Neutrophil (primary cell): ENCODE measurements around the gene NTPCR.
"Not testable (repeated sequence)": the region's sequence is repeated elsewhere in the genome, so short reads cannot be mapped to it uniquely, and the experiment has no call there.

Experiments used
- H3K27ac ChIP-seq: fragments of 200-600 bp; sonication (generic); 2 replicates; pipeline ENCODE4 v1.5.1; 2016; ENCODE audit warnings: mild to moderate bottlenecking, moderate library complexity
- H3K27me3 ChIP-seq: fragments of 200-600 bp; sonication (generic); 2 replicates; pipeline ENCODE4 v1.6.0; 2016; ENCODE audit warnings: mild to moderate bottlenecking
- H3K36me3 ChIP-seq: fragments of 200-600 bp; sonication (generic); 2 replicates; pipeline ENCODE4 v1.5.1; 2017
- H3K4me1 ChIP-seq, 2 experiments: fragments of 200-600 bp in 1 of 2; sonication (generic) in 1 of 2; 1 replicate in 1 of 2; 2 replicates in 1 of 2; pipeline versions ENCODE4 v1.5.1 to v1.6.1; 2013 to 2016; ENCODE audit warnings: low read depth in 1 of 2, low read length in 1 of 2, mild to moderate bottlenecking in 1 of 2, moderate library complexity in 1 of 2; ENCODE audit not compliant: control insufficient read depth in 1 of 2, insufficient read depth in 1 of 2
- H3K4me3 ChIP-seq, 2 experiments: fragments of 200-600 bp in 1 of 2; sonication (generic) in 1 of 2; 1 replicate in 1 of 2; 2 replicates in 1 of 2; pipeline ENCODE4 v1.5.1; 2013 to 2016; ENCODE audit warnings: low read depth in 1 of 2, low read length in 1 of 2, mild to moderate bottlenecking in 1 of 2, moderate library complexity in 1 of 2
- H3K9me3 ChIP-seq: fragments of 200-600 bp; sonication (generic); 2 replicates; pipeline ENCODE4 v1.5.1; 2016
- CTCF ChIP-seq: fragments of 200-600 bp; sonication (generic); IDR thresholded peaks from 2 replicates; pipeline ENCODE4 v1.5.1; 2016; ENCODE audit warnings: antibody characterized with exemption

The NTPCR gene

GRCh38 chr1:232911027-232911599, 39.3 kb upstream of the NTPCR start:
- Histone ChIP-seq H3K4me3 (no peak overlapping the region), H3K27me3 (no peaks in the 10 kb centered on the region), H3K36me3 (no peaks in the 10 kb centered on the region)

GRCh38 chr1:232912845-232913580, 37.4 kb upstream of the NTPCR start:
- TF ChIP-seq CTCF = no peak
- H3K4me1 ChIP-seq = no peaks in the 10 kb centered on the region
- H3K9me3 ChIP-seq = no peaks in the 10 kb centered on the region
- H3K27me3 ChIP-seq = no peaks in the 10 kb centered on the region
- no peak overlapping the region for H3K27ac ChIP-seq
- no peak overlapping the region for H3K4me3 ChIP-seq
- H3K36me3 ChIP-seq = no peaks in the 10 kb centered on the region

More at GRCh38 chr1:232911027-232911599, 39.3 kb upstream of the NTPCR start:
- no peak overlapping the region for H3K27ac ChIP-seq
- H3K9me3 ChIP-seq = no peaks in the 10 kb centered on the region
- TF ChIP-seq CTCF = no peak
- no peaks in the 10 kb centered on the region for H3K4me1 ChIP-seq

- H3K9me3 ChIP-seq, H3K4me1 ChIP-seq, H3K27ac ChIP-seq, H3K27me3 ChIP-seq, H3K4me3 ChIP-seq, H3K36me3 ChIP-seq: not testable (repeated sequence)
These were observed 36.1 kb upstream of the NTPCR start for GRCh38 chr1:232914271-232914670.

- no peaks in the 10 kb centered on the region for H3K36me3 ChIP-seq
- no peaks in the 10 kb centered on the region for H3K4me1 ChIP-seq
- H3K4me3 ChIP-seq = no peak overlapping the region
- H3K27me3 ChIP-seq = no peaks in the 10 kb centered on the region
- TF ChIP-seq CTCF = no peak
- H3K27ac ChIP-seq = no peak overlapping the region
- H3K9me3 ChIP-seq = no peaks in the 10 kb centered on the region
These were observed 35.2 kb upstream of the NTPCR start for GRCh38 chr1:232915212-232915611.

DNA sequence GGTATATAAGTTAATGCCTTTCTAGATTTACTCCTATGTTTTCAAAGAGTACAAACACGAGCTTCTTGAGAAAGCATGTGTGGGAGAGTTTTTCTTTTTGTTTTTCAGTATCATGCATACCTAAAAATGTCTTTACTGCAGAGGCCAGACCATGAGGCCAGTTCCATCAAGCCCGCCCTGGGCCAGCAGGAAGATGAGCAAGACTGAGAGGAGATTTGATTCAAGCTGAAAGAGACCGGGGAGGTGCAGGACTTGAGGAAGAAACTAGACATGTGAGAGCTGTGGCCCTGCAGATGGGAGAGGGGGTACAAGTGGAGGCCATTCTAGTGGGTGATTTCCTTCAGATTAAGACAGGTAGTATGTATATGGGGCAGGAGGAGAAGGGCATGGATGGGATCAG, 33.4 kb upstream of the NTPCR start:
- no peaks in the 10 kb centered on the region for H3K27me3 ChIP-seq
- TF ChIP-seq CTCF = no peak
- H3K36me3 ChIP-seq = no peaks in the 10 kb centered on the region
- no peaks in the 10 kb centered on the region for H3K9me3 ChIP-seq
- no peaks in the 10 kb centered on the region for H3K4me1 ChIP-seq
- H3K27ac ChIP-seq = no peak overlapping the region
- H3K4me3 ChIP-seq = no peak overlapping the region

- Histone ChIP-seq H3K9me3 (no peaks in the 10 kb centered on the region), H3K36me3 (no peaks in the 10 kb centered on the region), H3K27me3 (no peaks in the 10 kb centered on the region), H3K4me3 (no peak overlapping the region), H3K27ac (no peak overlapping the region), H3K4me1 (no peaks in the 10 kb centered on the region)
- no peak for TF ChIP-seq CTCF
These were observed 29.0 kb upstream of the NTPCR start for GRCh38 chr1:232921381-232921780.
